Stimulated activated CD8-positive, alpha-beta memory T cell treated with anti-CD3 and anti-CD28 coated beads, Interleukin-7, amount 100 ng/mL, for 48 hours (primary cell): ENCODE measurements around the gene ANKRD39.
A peak's percentile ranks its signal among the peaks of the same experiment; 100 is the strongest.

ENCODE experiments used
- DNase-seq, 2 donors: peaks; one replicate each; pipeline ENCODE4 v3.0.0-alpha.2; 2020; ENCODE audit warnings: low read depth in 1 of 2; ENCODE audit errors: extremely low read depth in 1 of 2

The ANKRD39 gene

DNA sequence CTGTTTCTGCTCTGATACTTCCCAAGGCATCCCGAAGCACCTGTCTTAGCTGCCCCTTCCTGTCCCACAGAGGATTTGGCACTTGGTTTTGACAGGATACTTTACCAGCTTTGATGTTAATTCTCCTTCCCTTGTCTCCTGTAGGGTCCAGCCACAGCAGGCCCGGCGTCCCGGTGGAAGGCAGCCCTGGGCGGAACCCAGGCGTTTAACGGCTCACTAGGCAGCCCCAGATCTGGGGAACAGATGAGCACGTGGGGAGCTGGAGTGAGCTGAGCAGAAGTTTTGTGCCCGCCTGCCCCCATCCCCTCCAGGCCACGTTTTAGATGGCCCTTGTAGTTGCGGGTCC is 25.4 kb downstream of the ANKRD39 start:
- no peak for DNase-seq

DNA sequence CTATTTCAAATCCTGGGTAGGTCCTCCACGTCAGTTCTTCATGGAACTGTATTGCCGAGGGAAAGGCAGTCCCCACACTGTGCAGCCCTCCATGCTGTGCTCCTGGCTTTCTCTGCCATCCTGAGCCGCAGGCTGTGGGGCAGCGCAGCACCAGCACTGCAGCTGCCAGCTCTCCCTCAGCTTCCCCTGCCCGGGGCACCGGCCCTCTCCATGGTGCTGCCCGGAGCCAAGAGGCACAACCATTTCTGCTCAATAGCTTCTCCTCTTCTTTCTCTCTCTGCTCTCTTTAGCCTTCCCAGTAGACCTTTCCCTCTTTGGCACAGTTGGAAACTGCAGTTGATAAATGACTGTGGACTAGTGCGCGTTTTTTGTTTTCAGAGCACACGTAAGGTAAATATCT is 26.1 kb downstream of the ANKRD39 start:
- no peak for DNase-seq

DNA sequence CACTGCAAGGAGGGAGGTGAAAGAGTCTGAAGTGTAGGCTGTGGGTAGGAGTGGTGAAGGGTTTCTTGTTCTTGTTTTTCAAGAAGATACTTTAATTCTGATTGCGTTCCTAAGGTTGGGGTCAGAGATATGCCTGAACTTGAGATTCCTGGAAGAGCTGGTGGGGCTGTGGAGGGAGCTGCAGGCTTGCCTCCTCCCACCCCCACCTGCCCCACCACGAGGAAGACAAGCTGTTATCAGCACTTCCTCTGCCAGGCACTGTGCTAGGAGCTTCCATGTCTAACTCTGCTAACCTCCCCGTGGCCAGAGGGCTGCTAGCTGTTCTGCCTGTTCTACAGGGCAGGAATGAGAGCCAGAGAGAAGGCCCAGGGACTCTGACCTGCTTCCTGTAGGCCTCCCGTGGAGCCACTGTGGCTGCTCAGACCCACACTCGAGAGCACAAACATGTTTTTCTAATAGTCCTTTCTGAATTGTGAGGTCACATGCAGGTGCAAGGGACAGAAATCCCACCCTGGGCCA is 27.7 kb downstream of the ANKRD39 start:
- no peak for DNase-seq

DNA sequence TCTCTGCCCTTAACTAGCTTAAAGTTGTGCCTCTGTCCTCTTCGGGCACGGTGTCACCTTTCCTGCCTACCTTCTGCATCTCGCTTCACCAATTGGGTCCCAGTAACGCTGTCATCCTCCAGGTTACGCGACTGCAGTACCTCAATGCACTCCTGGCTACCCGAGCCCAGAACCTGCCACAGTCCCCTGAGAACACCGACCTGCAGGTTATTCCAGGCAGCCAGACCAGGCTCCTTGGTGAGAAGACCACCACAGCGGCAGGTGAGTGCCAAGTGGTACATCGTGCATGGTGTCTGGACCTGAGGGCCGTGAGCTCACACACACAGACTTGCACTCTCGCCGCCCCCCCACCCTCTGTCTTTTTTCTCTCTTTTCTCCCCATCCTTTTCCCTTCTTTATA is 28.9 kb downstream of the ANKRD39 start:
- DNase-seq: no peak

DNA sequence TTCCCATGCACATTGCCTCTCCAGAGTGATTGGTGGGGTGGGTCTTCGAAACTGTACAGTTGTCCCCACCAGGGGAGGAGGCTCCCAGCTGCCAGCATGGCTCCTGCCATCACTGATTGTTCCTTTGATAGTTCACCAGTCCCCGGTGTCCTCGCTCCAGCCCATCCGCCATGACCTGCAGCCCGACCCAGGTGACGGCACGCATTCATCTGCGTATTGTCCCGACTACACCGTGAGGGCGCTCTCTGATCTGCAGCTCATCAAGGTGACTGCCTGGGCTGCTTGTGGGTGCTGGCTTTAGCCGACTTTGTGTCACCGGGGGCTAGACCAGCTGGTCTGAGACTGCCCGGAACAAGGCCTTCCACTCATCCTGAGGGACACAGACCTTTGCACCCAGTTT is 29.4 kb downstream of the ANKRD39 start:
- no peak for DNase-seq

DNA sequence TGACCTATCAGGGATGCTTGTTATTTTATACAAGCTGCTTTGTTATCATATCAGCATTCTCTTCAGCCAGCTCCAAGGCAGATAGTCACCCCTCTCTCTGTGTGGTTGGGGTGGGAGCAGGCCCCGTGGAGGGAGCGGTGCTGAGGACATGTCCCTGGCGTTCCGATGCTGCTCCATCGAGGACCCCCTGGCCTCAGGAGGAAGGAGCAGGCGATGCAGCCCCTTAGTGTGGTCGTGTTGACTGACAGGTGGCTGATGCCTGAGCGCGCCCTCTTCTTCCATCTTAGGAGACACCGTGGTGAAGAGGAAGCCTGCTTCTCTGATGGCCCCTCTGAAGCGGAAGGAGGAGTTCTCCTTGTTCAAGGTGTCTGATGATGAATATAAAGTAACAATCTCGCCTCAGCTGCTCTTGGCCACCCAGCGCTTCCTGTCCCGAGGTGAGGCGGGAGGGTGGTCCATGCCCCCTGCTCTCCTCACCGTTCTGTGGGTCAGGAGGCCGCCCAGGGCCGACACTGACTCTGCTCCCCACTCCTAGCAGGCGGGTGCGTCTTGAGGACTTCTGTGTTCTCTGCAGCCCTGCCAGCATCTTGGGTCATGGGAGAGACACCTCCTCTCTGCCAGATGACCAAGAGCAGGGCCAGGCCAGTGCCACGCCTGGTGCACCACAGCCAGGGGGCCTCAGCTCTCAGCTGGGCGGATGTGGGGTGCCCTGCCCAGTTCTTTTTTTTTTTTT is 31.1 kb downstream of the ANKRD39 start:
- no peak for DNase-seq

DNA sequence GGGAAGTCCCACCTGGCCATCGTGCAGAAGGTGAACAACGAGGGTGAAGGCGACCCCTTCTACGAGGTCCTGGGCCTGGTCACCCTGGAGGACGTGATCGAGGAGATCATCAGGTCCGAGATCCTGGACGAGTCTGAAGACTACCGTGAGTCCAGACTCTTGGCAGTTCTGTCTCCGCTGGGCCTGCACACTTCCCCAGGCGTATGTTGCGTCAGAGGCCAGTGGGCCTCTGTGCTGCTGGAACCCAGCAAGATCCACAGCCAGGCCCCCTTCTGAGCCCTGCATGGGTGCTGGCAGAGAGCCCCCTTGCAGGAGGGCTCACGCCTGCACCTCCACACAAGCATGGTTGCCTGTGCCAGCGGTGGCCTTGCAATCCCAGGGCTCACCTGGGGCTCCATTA is 32.8 kb downstream of the ANKRD39 start:
- no peak for DNase-seq

DNA sequence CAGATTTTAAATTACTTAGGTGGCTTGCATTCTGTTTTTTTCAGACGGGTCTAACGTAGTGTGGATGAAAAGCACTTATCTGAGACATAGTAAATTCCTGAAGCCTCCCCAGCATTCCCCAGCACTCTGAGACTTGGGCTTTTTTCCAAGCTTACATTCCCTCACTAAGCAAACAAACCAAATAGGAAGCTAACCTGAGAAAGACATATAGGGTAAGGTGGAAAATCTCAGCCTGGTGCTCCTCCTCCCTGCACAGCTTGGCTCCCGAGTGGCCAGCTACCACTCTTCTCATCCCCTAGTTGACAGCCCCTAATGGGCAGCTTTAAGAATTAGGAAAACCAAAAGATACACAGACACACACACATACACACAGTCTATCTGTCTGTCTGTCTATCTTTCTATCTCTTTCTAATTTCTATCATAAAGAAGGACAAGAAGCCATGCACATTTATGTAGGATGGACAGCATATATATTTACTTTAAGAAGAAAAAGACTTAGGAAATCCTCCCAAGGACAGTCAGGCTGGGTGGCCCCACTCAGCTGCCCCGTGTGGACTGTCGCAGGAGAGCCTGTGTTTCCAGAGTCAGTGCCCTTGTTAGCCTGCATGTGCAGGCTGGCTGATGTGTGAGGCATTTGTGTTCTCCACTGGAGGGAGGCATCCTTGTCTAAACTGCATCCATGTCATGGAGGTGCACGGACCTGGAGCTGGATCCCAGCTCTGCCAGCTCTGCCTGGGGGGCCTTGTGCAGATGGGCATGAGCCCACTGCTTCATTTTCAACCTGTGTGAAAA is 33.5 kb downstream of the ANKRD39 start:
- no peak for DNase-seq

DNA sequence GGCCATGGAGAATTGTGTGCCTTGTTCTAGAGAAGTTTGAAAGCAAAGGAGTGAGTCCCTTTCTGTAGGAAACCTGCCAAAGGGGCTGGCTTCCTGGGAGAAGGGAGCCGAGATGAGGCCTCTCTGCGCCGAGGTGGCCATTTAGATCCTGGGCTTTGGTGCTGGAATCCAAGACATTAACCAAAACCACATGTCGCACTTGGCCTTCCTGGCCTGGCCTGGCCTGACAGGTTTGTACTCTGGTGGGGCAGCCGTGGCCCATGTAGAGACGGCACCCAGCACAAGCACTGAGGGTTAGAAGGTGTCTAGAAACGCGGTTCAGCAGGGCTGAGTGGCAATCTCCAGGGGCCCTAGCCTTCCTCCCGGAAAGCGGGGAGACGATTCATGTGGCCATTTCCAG is 34.6 kb downstream of the ANKRD39 start:
- no peak for DNase-seq

DNA sequence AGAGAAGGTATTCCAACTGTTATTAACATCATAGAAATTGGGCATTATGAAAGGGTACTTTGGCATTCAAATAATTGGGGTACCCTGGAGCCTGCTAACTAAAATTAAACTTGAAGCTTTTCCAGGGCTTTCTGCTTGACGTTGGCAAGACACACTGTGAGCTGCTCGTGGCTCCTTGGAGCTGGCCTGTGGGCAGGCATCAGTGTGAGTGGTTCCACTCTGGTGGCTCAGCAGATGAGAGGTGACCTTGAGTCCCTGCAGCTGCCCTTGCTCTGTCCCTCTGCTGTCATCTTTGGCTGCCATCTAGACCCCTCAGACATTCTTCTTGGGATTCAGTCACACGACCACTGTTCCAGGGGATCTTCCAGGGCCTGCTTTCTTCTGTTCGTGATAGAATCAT is 35.0 kb downstream of the ANKRD39 start:
- DNase-seq: no peak

DNA sequence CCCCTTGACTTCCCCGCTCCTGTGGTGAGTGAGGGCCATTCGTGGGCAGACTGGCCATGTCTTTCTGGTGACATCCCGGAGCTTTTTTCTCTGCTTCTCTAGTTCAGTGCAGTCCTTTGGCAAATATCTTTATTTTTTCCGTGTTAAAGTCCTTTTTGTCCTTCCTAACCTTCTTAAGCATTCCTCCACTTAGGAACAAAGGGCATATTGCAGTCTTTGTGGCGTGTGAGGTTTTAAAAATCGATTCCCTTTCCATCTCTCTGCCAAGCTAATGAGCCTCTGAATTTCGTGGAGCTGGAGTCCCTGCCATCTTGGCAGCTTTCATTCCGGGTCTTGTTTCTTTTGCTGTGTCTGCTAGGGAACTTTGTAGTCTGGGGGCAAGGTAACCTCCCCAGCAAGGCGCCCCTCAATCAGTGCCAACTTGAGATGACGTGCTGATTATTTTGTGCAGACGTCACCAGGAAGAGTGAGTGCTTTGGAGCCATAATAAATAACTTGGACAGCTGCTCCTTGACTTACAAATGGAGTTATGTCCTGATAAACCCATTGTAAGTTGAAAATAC is 36.6 kb downstream of the ANKRD39 start:
- no peak for DNase-seq

DNA sequence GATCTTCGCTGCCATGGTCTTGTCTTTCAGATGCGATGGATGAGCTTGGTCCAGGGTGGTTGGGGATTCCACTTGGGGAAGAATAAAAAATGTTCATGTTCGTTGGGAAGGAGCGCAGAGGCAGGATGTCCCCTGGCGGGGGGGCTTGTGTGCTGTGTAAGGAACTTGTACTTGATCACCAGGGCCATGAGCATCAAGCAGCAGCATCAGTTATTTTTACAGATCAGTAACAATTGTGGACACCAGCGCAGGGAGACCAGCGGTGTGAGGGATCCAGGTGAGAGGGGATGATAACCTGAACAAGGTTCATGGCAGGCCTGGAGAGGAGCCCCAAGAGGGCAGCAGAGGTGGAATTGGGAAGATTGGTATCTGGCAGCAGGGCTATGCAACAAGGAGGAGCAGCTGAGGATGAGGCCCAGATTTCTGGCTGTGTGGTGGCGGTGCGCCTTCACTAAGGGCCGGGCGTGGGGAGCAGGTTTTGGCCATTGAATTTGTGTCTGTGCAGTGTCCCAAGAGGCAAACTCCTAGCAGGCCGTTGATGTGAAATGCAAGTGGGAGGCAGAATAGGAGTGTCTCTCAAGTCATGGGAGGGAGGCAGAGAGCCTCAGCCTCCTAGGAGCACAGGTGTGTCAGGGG is 37.8 kb downstream of the ANKRD39 start:
- DNase-seq: no peak

DNA sequence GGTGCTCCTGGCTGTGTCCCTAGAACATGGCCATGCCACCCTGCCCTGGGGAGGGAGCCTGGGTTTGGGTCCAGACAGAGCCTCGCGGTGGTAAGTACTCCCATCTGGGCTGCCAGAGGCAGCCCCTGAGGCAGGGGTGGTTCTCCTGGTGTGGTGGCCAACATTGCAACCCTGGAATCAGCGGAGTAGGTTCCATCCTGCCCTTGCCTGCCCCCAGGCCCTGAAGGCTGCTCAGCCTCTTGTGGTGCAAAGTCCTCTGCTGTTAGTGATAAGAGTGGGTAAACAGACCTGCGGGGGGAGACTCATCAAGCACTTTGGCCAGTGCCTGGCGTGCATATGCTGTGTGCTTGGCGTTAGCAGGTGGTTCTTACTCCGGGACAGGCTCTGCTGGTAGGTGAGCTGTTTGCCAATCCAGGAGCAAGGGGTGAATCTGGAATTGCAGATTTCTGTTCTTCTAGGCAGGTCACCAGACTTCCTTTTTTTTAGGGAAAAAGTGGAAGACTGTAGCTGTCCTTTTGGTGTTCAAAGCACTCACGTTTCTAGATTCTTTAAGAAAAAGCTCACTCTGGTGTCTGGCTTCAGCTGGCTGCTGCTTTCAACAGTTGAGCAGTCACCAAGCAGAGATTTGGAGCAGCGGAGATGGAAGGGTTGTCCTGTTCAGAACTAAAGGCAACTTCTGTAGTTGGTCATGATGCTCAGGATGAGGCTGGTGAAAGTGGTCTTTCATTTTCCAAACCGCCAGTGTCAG is 38.5 kb downstream of the ANKRD39 start:
- DNase-seq: no peak

DNA sequence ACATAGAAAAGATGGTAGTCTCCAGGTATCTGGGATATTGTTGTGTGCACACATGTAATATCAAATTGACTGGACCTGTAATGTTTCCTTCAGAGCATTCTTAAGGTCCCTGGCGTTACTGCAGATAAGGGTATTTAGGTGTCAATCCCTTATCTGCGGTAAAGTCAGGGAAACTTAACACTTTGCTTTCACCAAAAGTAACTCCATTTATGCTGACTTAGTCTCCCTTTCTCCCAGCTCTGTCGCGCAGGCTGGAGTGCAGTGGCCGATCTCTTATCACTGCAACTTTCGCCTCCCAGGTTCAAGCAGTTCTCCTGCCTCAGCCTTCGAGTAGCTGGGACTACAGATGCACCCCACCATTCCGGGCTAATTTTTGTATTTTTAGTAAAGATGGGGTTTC is 39.9 kb downstream of the ANKRD39 start:
- DNase-seq: no peak

DNA sequence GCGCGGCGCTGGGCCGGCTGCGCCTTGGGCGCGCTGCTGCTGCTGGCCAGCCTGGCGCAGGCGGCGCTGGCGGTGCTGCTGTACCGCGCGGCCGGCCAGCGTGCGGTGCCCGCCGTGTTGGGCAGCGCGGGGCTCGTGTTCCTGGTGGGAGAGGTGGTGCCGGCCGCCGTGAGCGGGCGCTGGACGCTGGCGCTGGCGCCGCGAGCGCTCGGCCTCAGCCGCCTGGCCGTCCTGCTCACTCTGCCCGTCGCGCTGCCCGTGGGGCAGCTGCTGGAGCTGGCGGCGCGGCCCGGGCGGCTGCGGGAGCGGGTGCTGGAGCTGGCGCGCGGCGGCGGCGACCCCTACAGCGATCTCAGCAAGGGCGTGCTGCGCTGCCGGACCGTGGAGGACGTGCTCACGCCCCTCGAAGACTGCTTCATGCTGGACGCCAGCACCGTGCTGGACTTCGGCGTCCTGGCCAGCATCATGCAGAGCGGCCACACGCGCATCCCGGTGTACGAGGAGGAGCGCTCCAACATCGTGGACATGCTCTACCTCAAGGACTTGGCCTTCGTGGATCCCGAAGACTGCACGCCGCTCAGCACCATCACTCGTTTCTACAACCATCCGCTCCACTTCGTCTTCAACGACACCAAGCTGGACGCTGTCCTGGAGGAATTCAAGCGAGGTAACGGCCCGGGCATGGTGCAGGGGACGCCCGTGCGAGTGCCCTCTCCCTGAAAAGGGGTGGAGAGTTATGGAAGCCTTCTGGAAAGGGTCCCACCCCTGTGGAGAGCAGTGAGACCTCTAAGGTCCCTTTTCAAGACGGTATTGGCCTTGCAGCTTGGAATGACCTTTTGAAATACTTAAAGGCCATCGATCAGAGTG is 40.7 kb downstream of the ANKRD39 start:
- no peak for DNase-seq

DNA sequence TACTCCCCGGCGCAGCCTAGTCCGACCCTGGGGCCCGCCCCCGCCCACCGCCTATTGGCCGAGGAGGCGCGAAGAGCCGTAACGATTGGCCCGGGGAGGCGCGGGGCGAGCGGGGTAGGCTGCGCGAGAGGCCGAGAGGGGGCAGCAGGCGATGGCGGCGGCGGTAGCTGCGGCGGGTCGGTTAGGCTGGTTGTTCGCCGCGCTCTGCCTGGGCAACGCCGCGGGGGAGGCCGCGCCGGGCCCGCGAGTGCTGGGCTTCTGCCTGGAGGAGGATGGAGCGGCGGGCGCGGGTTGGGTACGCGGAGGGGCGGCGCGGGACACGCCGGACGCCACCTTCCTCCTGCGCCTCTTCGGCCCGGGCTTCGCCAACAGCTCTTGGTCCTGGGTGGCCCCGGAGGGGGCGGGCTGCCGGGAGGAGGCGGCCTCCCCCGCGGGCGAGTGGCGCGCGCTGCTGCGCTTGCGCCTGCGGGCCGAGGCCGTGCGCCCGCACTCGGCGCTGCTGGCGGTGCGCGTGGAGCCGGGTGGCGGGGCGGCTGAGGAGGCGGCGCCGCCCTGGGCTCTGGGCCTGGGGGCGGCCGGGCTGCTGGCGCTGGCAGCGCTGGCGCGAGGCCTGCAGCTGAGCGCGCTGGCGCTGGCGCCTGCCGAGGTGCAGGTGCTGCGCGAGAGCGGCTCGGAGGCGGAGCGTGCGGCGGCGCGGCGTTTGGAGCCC is 41.5 kb downstream of the ANKRD39 start, which contains the start of gene CNNM3:
TSS of gene CNNM3 (plus strand) at position 142 of the 709 bp plus-strand sequence. CDS start at position 152, 10 bp downstream.
- peak; percentile 93 to 95 for DNase-seq

DNA sequence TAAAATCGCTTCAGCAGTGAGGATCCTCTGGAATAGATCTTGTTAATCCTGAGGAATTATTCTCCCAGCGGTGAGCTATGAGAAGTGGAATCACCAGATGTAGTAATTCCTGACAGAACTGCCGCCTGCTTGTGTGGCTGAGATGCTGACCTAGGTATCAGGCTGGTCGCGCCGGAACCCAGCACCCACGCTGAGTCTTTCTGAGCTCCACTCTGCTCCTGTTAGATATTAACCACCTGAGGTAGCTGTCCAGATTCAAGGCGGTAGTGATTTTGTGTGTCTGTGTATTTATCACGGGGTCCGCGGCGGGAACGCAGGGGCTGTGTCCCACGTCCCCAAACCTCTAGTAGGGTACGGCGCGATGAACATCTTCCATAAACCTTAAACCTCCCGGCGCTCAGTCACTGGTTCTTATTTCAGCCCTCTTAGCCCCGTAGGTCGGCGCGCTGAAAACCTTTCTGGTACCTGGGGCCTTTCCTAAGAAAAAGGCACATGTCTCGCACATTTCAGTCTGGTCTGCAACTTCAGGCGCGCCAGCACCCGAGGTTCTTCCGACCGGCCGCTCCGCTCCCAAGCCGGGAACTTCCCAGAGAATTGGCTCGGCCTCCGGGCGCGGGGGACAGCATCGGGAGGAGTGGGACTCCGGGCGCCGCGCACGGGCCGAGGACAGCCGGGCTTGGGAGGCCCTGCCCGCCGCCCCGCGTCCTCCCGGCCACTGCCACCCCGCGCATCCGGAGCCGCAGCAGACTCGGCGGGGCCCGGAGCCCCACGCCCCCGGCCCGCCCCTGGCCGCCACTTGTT is 42.3 kb downstream of the ANKRD39 start:
- no peak for DNase-seq

DNA sequence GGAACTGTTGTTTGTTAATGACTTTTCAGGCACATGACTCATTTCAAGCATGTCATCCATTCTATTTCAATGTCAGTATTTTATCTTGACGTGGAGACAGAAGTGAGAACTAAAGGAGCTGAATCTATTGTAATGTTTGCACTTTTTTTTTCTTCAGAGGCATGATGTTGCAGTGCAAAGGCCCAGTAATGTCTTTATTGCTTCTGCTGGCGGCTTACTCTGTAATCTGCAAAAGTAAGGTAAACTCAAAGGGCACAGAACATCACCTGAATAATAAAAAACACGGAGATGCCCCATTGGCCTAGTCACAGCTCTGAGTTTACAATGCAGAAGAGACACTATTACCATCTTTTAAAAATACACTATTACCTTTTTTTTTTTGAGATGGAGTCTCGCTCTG is 44.2 kb downstream of the ANKRD39 start:
- DNase-seq: no peak
